HepG2 (cell line): ENCODE results near the gene ELP5. TPM values are rescaled to one million over a fixed set of nuclear protein-coding genes. Genes with fewer than 3 reads are reported as not detected.

ENCODE experiments used
- ADNP ChIP-seq: sonication (generic); formaldehyde crosslinking; IDR thresholded peaks from 2 replicates; pipeline ENCODE4 v1.4.0; 2020; ENCODE audit warnings: missing genetic modification reagents
- HNRNPUL1 ChIP-seq: fragments of 200-400 bp; formaldehyde crosslinking; IDR thresholded peaks from 2 replicates; pipeline ENCODE4 v1.6.1; 2017; ENCODE audit warnings: low read depth, mild to moderate bottlenecking, low read length, moderate library complexity
- KLF16 ChIP-seq, 2 experiments: sonication (generic) in 1 of 2; formaldehyde crosslinking in 1 of 2; IDR thresholded peaks; 2 replicates each; pipeline versions ENCODE4 v1.6.1 to v1.8.0; 2016 to 2023; ENCODE audit warnings: missing genetic modification reagents in 2 of 2, missing compliant biosample characterization in 1 of 2
- KLF9 ChIP-seq: IDR thresholded peaks from 2 replicates; pipeline ENCODE4 v1.6.1; 2016; ENCODE audit warnings: low read depth
- LCORL ChIP-seq, 2 experiments: fragments of 450-650 bp in 1 of 2; sonication (generic) in 1 of 2; formaldehyde crosslinking in 1 of 2; IDR thresholded peaks; 2 replicates each; pipeline versions ENCODE4 v1.5.0 to v1.6.1; 2017 to 2020; ENCODE audit warnings: antibody characterized with exemption in 1 of 2, missing genetic modification reagents in 1 of 2
- MAFG ChIP-seq: sonication (generic); formaldehyde crosslinking; IDR thresholded peaks from 2 replicates; pipeline ENCODE4 v1.5.1; 2020; ENCODE audit warnings: mild to moderate bottlenecking, missing genetic modification reagents
- MIER2 ChIP-seq: IDR thresholded peaks from 2 replicates; pipeline ENCODE4 v1.6.1; 2016; ENCODE audit warnings: missing biosample characterization, missing genetic modification reagents
- NR2F2 ChIP-seq: IDR thresholded peaks from 2 replicates; pipeline ENCODE4 v1.6.1; 2012; ENCODE audit warnings: low read depth, inconsistent platforms, borderline replicate concordance
- PCBP1 ChIP-seq: fragments of 200-400 bp; formaldehyde crosslinking; IDR thresholded peaks from 2 replicates; pipeline ENCODE4 v1.6.1; 2017; ENCODE audit warnings: mild to moderate bottlenecking, low read depth, low read length, borderline replicate concordance
- POLR2AphosphoS2 ChIP-seq: IDR thresholded peaks from 2 replicates; pipeline ENCODE4 v1.6.1; 2011; ENCODE audit warnings: low read depth, low read length, improper control_type of control experiment
- SNRNP70 ChIP-seq: fragments of 200-400 bp; formaldehyde crosslinking; IDR thresholded peaks from 2 replicates; pipeline ENCODE4 v1.6.1; 2017; ENCODE audit warnings: mild to moderate bottlenecking, low read depth, low read length, moderate library complexity
- TBX2 ChIP-seq: sonication (generic); formaldehyde crosslinking; IDR thresholded peaks from 2 replicates; pipeline ENCODE4 v1.5.0; 2020; ENCODE audit warnings: missing genetic modification reagents, mild to moderate bottlenecking, borderline replicate concordance
- XBP1 ChIP-seq: sonication (generic); formaldehyde crosslinking; IDR thresholded peaks from 2 replicates; pipeline ENCODE4 v1.5.0; 2020; ENCODE audit warnings: missing genetic modification reagents
- YY1 ChIP-seq: IDR thresholded peaks from 2 replicates; pipeline ENCODE4 v1.6.1; 2011; ENCODE audit warnings: low read length, low read depth, moderate library complexity, mild to moderate bottlenecking; ENCODE audit not compliant: insufficient read depth, insufficient replicate concordance
- ZFP36L2 ChIP-seq: sonication (generic); formaldehyde crosslinking; IDR thresholded peaks from 2 replicates; pipeline ENCODE4 v1.4.0; 2020; ENCODE audit warnings: missing genetic modification reagents
- ZMYM4 ChIP-seq: sonication (generic); formaldehyde crosslinking; IDR thresholded peaks from 2 replicates; pipeline ENCODE4 v1.8.1; 2023; ENCODE audit warnings: mild to moderate bottlenecking, missing genetic modification reagents
- ZNF605 ChIP-seq: sonication (generic); formaldehyde crosslinking; IDR thresholded peaks from 2 replicates; pipeline ENCODE4 v1.8.0; 2022; ENCODE audit warnings: mild to moderate bottlenecking, missing genetic modification reagents
- ZNF720 ChIP-seq: sonication (generic); formaldehyde crosslinking; IDR thresholded peaks from 2 replicates; pipeline ENCODE4 v1.4.0; 2020; ENCODE audit warnings: missing genetic modification reagents
- ZXDC ChIP-seq: sonication (generic); formaldehyde crosslinking; IDR thresholded peaks from 2 replicates; pipeline ENCODE4 v1.5.0; 2020; ENCODE audit warnings: mild to moderate bottlenecking, missing genetic modification reagents
- polyA plus RNA-seq, 8 experiments: library from polyadenylated mRNA; depleted of rRNA in 3 of 8; stranded (reverse) in 7 of 8; unstranded in 1 of 8; fragments of >200 nt; fragmentation: Illumina TruSeq in 4 of 8; extraction: Trizol in 4 of 8; gene quantifications; 2 replicates each; pipeline versions ENCODE4 v1.2.1 to v1.2.3, GENCODE V29; 2011 to 2016; ENCODE audit warnings: low read depth in 4 of 8, missing spikeins in 1 of 8, mixed read lengths in 1 of 8; ENCODE audit not compliant: insufficient read depth in 1 of 8
- total RNA-seq, 5 experiments: library from RNA; depleted of rRNA; stranded (reverse); fragments of >200 nt; fragmentation: Illumina TruSeq; extraction: Trizol; gene quantifications; 2 replicates each; pipeline ENCODE4 v1.2.3, GENCODE V29; 2016; ENCODE audit warnings: low read depth in 1 of 5
- TF ChIP-seq, protein P1 (sequence below): sonication (generic); formaldehyde crosslinking; IDR thresholded peaks from 2 replicates; pipeline ENCODE4 v1.4.0; 2020; ENCODE audit warnings: mild to moderate bottlenecking, missing genetic modification reagents
- TF ChIP-seq, protein P2 (sequence below): sonication (generic); formaldehyde crosslinking; IDR thresholded peaks from 2 replicates; pipeline ENCODE4 v1.4.0; 2020; ENCODE audit warnings: missing genetic modification reagents
- TF ChIP-seq, protein P3 (sequence below): sonication (generic); formaldehyde crosslinking; IDR thresholded peaks from 2 replicates; pipeline ENCODE4 v1.4.0; 2020; ENCODE audit warnings: missing genetic modification reagents

ELP5 gene
- total and polyA plus RNA-seq, 2 of the 13 experiments (the other 11 are each of a cell fraction or from before 2014, with no cell fraction given), result 67.6 to 69.8 TPM

- TF ChIP-seq SNRNP70 (no peak), YY1 (no peak), ZMYM4 (CRISPR knock-in tag) (no peak), NR2F2 (no peak), ZNF720 (no peak), LCORL (IDR thresholded peaks at IDR 0.05) (no peak), LCORL (CRISPR knock-in tag; IDR thresholded peaks at IDR 0.05) (0 out of 2 replicates have a peak, but pooled peaks have one; percentile 29), ZFP36L2 (CRISPR knock-in tag) (no peak), MAFG (no peak), XBP1 (no peak), ADNP (CRISPR knock-in tag) (no peak), KLF16 (CRISPR knock-in tag; IDR thresholded peaks at IDR 0.05) (0 out of 4 replicates have a peak, but pooled peaks of 1 of the 2 experiments have one; percentile 45), POLR2AphosphoS2 (no peak), KLF9 (CRISPR knock-in tag) (no peak), ZNF605 (CRISPR knock-in tag) (no peak), PCBP1 (no peak), ZXDC (CRISPR knock-in tag) (no peak), HNRNPUL1 (no peak), TBX2 (CRISPR knock-in tag) (no peak), MIER2 (CRISPR knock-in tag) (no peak)
- TF ChIP-seq, protein P1, sequence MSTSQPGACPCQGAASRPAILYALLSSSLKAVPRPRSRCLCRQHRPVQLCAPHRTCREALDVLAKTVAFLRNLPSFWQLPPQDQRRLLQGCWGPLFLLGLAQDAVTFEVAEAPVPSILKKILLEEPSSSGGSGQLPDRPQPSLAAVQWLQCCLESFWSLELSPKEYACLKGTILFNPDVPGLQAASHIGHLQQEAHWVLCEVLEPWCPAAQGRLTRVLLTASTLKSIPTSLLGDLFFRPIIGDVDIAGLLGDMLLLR, result no peak
- TF ChIP-seq, protein P2, sequence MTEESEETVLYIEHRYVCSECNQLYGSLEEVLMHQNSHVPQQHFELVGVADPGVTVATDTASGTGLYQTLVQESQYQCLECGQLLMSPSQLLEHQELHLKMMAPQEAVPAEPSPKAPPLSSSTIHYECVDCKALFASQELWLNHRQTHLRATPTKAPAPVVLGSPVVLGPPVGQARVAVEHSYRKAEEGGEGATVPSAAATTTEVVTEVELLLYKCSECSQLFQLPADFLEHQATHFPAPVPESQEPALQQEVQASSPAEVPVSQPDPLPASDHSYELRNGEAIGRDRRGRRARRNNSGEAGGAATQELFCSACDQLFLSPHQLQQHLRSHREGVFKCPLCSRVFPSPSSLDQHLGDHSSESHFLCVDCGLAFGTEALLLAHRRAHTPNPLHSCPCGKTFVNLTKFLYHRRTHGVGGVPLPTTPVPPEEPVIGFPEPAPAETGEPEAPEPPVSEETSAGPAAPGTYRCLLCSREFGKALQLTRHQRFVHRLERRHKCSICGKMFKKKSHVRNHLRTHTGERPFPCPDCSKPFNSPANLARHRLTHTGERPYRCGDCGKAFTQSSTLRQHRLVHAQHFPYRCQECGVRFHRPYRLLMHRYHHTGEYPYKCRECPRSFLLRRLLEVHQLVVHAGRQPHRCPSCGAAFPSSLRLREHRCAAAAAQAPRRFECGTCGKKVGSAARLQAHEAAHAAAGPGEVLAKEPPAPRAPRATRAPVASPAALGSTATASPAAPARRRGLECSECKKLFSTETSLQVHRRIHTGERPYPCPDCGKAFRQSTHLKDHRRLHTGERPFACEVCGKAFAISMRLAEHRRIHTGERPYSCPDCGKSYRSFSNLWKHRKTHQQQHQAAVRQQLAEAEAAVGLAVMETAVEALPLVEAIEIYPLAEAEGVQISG (CRISPR knock-in tag), result peak; percentile 46; the same call in 1 of the 2 replicates
- TF ChIP-seq, protein P3, sequence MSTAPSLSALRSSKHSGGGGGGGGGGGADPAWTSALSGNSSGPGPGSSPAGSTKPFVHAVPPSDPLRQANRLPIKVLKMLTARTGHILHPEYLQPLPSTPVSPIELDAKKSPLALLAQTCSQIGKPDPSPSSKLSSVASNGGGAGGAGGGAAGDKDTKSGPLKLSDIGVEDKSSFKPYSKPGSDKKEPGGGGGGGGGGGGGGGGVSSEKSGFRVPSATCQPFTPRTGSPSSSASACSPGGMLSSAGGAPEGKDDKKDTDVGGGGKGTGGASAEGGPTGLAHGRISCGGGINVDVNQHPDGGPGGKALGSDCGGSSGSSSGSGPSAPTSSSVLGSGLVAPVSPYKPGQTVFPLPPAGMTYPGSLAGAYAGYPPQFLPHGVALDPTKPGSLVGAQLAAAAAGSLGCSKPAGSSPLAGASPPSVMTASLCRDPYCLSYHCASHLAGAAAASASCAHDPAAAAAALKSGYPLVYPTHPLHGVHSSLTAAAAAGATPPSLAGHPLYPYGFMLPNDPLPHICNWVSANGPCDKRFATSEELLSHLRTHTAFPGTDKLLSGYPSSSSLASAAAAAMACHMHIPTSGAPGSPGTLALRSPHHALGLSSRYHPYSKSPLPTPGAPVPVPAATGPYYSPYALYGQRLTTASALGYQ (CRISPR knock-in tag), result no peak
These were observed 14.1 kb upstream of the ELP5 start (continued) for GRCh38 chr17:7237761-7238419.
